ENCODE data around the gene ELL2. TPM values are rescaled to one million over a fixed set of nuclear protein-coding genes. Genes with fewer than 3 reads are reported as not detected.

The ELL2 gene
- total and polyA plus RNA-seq, 2 of the 13 experiments (the other 11 are each of a cell fraction or from before 2014, with no cell fraction given), result 78.9 to 97.1 TPM

DNA sequence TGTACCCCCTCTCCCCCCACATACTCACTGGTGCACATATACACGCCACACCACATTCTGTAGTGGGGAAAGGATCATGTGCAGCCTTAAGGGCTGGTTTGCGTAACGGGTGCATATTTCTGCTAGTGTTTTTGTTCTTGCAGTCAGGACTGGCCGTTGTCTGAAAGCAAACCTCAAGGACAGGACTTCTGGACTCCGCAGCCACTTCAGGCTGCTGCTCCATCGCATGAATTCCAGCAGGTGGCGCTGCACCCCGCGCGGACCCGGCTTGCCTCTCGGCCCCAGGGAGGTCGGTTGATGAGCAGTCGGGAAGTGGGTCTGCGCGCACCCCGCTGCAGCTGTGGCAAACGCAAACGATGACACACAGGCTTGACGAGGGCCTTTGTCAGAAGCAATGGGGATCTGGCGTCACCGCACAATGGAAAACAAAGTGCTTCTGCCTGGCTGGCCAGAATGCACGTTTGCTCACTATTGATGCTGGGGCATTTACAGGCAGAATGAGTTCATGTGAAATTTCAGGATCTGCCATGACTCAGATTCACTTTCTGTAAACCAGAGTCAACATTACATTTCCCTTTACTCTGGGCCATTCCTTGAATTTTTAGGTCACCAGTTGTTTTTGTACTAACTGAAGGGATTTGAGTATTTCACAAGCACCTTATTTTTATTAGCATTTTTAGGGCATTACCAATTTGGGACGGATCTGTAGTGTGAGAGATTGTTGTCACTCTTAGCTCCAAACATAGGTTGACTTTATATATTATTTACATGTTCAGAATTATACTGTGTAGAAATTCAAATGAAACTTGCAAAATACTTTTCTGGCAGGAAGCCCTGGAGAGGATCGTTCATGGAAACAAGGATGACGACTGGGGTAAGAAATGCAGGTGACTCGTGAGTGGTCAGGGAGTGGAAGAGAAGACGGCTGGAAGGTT is 102.7 kb downstream of the ELL2 start (continued):
- no peak for TF ChIP-seq SCMH1 (CRISPR knock-in tag; IDR thresholded peaks at IDR 0.05; ENCODE audit: borderline replicate concordance)
- TF ChIP-seq, protein P1, sequence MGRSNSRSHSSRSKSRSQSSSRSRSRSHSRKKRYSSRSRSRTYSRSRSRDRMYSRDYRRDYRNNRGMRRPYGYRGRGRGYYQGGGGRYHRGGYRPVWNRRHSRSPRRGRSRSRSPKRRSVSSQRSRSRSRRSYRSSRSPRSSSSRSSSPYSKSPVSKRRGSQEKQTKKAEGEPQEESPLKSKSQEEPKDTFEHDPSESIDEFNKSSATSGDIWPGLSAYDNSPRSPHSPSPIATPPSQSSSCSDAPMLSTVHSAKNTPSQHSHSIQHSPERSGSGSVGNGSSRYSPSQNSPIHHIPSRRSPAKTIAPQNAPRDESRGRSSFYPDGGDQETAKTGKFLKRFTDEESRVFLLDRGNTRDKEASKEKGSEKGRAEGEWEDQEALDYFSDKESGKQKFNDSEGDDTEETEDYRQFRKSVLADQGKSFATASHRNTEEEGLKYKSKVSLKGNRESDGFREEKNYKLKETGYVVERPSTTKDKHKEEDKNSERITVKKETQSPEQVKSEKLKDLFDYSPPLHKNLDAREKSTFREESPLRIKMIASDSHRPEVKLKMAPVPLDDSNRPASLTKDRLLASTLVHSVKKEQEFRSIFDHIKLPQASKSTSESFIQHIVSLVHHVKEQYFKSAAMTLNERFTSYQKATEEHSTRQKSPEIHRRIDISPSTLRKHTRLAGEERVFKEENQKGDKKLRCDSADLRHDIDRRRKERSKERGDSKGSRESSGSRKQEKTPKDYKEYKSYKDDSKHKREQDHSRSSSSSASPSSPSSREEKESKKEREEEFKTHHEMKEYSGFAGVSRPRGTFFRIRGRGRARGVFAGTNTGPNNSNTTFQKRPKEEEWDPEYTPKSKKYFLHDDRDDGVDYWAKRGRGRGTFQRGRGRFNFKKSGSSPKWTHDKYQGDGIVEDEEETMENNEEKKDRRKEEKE (IDR thresholded peaks at IDR 0.05), result no peak
- TF ChIP-seq REXO4 (CRISPR knock-in tag; IDR thresholded peaks at IDR 0.05; ENCODE audit: borderline replicate concordance), result no peak
- no peak for TF ChIP-seq U2AF2 (IDR thresholded peaks at IDR 0.05; ENCODE audit: low read depth, low read length)
- no peak for TF ChIP-seq ZNF274 (CRISPR knock-in tag; IDR thresholded peaks at IDR 0.05)
- TF ChIP-seq TOPORS (CRISPR knock-in tag; IDR thresholded peaks at IDR 0.05), result 0 out of 2 replicates have a peak, but pooled peaks have one; percentile 73
- TF ChIP-seq, protein P2, sequence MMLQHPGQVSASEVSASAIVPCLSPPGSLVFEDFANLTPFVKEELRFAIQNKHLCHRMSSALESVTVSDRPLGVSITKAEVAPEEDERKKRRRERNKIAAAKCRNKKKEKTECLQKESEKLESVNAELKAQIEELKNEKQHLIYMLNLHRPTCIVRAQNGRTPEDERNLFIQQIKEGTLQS (CRISPR knock-in tag; IDR thresholded peaks at IDR 0.05), result no peak
- TF ChIP-seq HDAC1 (CRISPR knock-in tag; IDR thresholded peaks at IDR 0.05), result peak; percentile 86
- TF ChIP-seq GLI4 (CRISPR knock-in tag; IDR thresholded peaks at IDR 0.05; ENCODE audit: borderline replicate concordance), result no peak
- TF ChIP-seq ZNF251 (CRISPR knock-in tag; IDR thresholded peaks at IDR 0.05), result no peak
- TF ChIP-seq ZNF160 (CRISPR knock-in tag; IDR thresholded peaks at IDR 0.05), result peak; percentile 81
- TF ChIP-seq HOXD1 (CRISPR knock-in tag; IDR thresholded peaks at IDR 0.05), result peak; percentile 63; the same call in 1 of the 2 replicates
- TF ChIP-seq, protein P3, sequence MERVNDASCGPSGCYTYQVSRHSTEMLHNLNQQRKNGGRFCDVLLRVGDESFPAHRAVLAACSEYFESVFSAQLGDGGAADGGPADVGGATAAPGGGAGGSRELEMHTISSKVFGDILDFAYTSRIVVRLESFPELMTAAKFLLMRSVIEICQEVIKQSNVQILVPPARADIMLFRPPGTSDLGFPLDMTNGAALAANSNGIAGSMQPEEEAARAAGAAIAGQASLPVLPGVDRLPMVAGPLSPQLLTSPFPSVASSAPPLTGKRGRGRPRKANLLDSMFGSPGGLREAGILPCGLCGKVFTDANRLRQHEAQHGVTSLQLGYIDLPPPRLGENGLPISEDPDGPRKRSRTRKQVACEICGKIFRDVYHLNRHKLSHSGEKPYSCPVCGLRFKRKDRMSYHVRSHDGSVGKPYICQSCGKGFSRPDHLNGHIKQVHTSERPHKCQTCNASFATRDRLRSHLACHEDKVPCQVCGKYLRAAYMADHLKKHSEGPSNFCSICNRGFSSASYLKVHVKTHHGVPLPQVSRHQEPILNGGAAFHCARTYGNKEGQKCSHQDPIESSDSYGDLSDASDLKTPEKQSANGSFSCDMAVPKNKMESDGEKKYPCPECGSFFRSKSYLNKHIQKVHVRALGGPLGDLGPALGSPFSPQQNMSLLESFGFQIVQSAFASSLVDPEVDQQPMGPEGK (CRISPR knock-in tag; IDR thresholded peaks at IDR 0.05), result peak; percentile 56
- TF ChIP-seq, protein P4, sequence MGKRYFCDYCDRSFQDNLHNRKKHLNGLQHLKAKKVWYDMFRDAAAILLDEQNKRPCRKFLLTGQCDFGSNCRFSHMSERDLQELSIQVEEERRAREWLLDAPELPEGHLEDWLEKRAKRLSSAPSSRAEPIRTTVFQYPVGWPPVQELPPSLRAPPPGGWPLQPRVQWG (CRISPR knock-in tag; IDR thresholded peaks at IDR 0.05; ENCODE audit: borderline replicate concordance, low read depth), result no peak
- no peak for TF ChIP-seq PCBP2 (optimal IDR thresholded peaks at IDR 0.05; ENCODE audit: low read depth, low read length, poor library complexity, severe bottlenecking)
- TF ChIP-seq RBFOX2 (IDR thresholded peaks at IDR 0.05; ENCODE audit: low read depth, low read length), result 0 out of 2 replicates have a peak, but pooled peaks have one; percentile 24
- TF ChIP-seq, protein P5, sequence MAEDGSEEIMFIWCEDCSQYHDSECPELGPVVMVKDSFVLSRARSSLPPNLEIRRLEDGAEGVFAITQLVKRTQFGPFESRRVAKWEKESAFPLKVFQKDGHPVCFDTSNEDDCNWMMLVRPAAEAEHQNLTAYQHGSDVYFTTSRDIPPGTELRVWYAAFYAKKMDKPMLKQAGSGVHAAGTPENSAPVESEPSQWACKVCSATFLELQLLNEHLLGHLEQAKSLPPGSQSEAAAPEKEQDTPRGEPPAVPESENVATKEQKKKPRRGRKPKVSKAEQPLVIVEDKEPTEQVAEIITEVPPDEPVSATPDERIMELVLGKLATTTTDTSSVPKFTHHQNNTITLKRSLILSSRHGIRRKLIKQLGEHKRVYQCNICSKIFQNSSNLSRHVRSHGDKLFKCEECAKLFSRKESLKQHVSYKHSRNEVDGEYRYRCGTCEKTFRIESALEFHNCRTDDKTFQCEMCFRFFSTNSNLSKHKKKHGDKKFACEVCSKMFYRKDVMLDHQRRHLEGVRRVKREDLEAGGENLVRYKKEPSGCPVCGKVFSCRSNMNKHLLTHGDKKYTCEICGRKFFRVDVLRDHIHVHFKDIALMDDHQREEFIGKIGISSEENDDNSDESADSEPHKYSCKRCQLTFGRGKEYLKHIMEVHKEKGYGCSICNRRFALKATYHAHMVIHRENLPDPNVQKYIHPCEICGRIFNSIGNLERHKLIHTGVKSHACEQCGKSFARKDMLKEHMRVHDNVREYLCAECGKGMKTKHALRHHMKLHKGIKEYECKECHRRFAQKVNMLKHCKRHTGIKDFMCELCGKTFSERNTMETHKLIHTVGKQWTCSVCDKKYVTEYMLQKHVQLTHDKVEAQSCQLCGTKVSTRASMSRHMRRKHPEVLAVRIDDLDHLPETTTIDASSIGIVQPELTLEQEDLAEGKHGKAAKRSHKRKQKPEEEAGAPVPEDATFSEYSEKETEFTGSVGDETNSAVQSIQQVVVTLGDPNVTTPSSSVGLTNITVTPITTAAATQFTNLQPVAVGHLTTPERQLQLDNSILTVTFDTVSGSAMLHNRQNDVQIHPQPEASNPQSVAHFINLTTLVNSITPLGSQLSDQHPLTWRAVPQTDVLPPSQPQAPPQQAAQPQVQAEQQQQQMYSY (CRISPR knock-in tag; IDR thresholded peaks at IDR 0.05), result no peak; the same call in 1 of the 2 replicates

Measured in HepG2 (cell line).